ENCODE results near the gene GLMP.

- TF ChIP-seq CTCF (IDR thresholded peaks at IDR 0.05) (no peak), POLR2A (IDR thresholded peaks at IDR 0.05; ENCODE audit: low read depth) (no peak)
These were observed 51.4 kb downstream of the GLMP start for GRCh38 chr1:156244126-156244525.
